ENCODE results near the gene PARD6B.

- no peak for TF ChIP-seq CTCF (IDR thresholded peaks at IDR 0.05; ENCODE audit: insufficient read depth, low read length, poor library complexity, severe bottlenecking)
- TF ChIP-seq EZH2phosphoT487 (conservative IDR thresholded peaks at IDR 0.05; ENCODE audit: low read length): no peak
Observed at GRCh38 chr20:50804437-50805348, 73.3 kb downstream of the PARD6B start.

Measured in SU-DHL-6 (cell line).